ENCODE results near the gene OPRD1.
"Not testable (repeated sequence)": the region's sequence is repeated elsewhere in the genome, so short reads cannot be mapped to it uniquely, and the experiment has no call there.

OPRD1 gene

GRCh38 chr1:28781305-28781704, 30.7 kb upstream of the OPRD1 start:
- H3K4me3 ChIP-seq (ENCODE audit: low read depth in 1 of 2, low read length in 2 of 2) = no peak overlapping the region
- H3K9me3 ChIP-seq (ENCODE audit: control insufficient read depth in 1 of 2, low read length in 2 of 2) = no peaks in the 10 kb centered on the region
- no peak overlapping the region for H3K9ac ChIP-seq (ENCODE audit: low read depth in 1 of 2, low read length in 2 of 2)
- H3K4me1 ChIP-seq (ENCODE audit: control insufficient read depth in 1 of 2, insufficient read depth in 2 of 2, low read length in 2 of 2) = no peaks in the 10 kb centered on the region
- no peaks in the 10 kb centered on the region for H3K36me3 ChIP-seq (ENCODE audit: control insufficient read depth in 1 of 2, insufficient read depth in 2 of 2, low read length in 2 of 2)
- H3K27ac ChIP-seq (ENCODE audit: low read depth, low read length) = no peak overlapping the region
- H3K27me3 ChIP-seq (ENCODE audit: control insufficient read depth in 1 of 2, insufficient read depth in 2 of 2, low read length in 2 of 2) = no peaks in the 10 kb centered on the region

- H3K9ac ChIP-seq (ENCODE audit: low read depth in 1 of 2, low read length in 2 of 2) = no peak overlapping the region
Observed at GRCh38 chr1:28782011-28782410, 30.0 kb upstream of the OPRD1 start.

DNA sequence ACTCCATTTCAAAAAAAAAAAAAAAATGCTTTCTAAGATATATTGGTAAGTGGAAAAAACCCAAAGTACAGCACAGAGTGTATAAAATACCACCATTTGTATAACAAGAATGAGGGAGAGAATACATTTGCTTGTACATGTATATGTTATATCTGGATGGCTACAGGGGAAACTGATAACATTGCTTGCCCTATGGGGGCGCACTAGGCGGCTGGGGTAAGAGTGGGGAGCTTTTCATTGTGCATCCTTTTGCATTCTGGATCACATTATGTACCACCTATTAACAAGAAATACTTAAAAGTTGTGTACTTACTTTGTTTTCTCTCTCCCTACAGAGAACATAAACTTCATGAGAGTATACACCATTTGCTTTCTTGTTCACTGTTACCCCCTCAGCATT, 28.6 kb upstream of the OPRD1 start:
- no peaks in the 10 kb centered on the region for H3K36me3 ChIP-seq (ENCODE audit: control insufficient read depth in 1 of 2, insufficient read depth in 2 of 2, low read length in 2 of 2)
- H3K27ac ChIP-seq (ENCODE audit: low read depth, low read length) = no peak overlapping the region
- no peak overlapping the region for H3K4me3 ChIP-seq (ENCODE audit: low read depth in 1 of 2, low read length in 2 of 2)
- no peaks in the 10 kb centered on the region for H3K9me3 ChIP-seq (ENCODE audit: control insufficient read depth in 1 of 2, low read length in 2 of 2)
- no peaks in the 10 kb centered on the region for H3K4me1 ChIP-seq (ENCODE audit: control insufficient read depth in 1 of 2, insufficient read depth in 2 of 2, low read length in 2 of 2)
- H3K27me3 ChIP-seq (ENCODE audit: control insufficient read depth in 1 of 2, insufficient read depth in 2 of 2, low read length in 2 of 2) = no peaks in the 10 kb centered on the region
- no peak overlapping the region for H3K9ac ChIP-seq (ENCODE audit: low read depth in 1 of 2, low read length in 2 of 2)

More at GRCh38 chr1:28782011-28782410, 30.0 kb upstream of the OPRD1 start:
- Histone ChIP-seq H3K27ac (ENCODE audit: low read depth, low read length) (no peak overlapping the region), H3K4me3 (ENCODE audit: low read depth in 1 of 2, low read length in 2 of 2) (no peak overlapping the region), H3K36me3 (ENCODE audit: control insufficient read depth in 1 of 2, insufficient read depth in 2 of 2, low read length in 2 of 2) (no peaks in the 10 kb centered on the region), H3K9me3 (ENCODE audit: control insufficient read depth in 1 of 2, low read length in 2 of 2) (no peaks in the 10 kb centered on the region), H3K4me1 (ENCODE audit: control insufficient read depth in 1 of 2, insufficient read depth in 2 of 2, low read length in 2 of 2) (no peaks in the 10 kb centered on the region), H3K27me3 (ENCODE audit: control insufficient read depth in 1 of 2, insufficient read depth in 2 of 2, low read length in 2 of 2) (no peaks in the 10 kb centered on the region)

DNA sequence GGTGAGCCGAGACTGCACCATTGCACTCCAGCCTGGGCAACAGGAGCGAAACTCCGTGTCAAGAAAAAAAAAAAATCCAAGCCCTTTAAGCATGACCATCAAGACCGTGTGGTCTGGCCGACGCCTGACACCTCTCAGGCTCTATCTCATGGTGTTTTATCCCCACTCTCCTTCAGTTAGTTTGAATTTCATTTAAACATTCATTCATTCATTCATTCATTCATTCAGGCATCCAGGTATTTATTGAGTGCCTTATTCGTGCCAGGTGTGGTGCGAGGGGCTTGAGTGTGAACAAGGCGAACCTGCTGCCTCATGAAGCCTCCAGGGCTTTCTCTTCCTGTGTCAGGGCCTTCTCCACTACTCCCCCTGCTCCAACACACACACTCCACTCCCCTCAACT, 22.6 kb upstream of the OPRD1 start:
- Histone ChIP-seq H3K36me3 (ENCODE audit: control insufficient read depth in 1 of 2, insufficient read depth in 2 of 2, low read length in 2 of 2) (no peaks in the 10 kb centered on the region), H3K9me3 (ENCODE audit: control insufficient read depth in 1 of 2, low read length in 2 of 2) (no peaks in the 10 kb centered on the region), H3K27me3 (ENCODE audit: control insufficient read depth in 1 of 2, insufficient read depth in 2 of 2, low read length in 2 of 2) (peaks cover 0 to 4% of the 10 kb centered on the region in 2 donors), H3K4me1 (ENCODE audit: control insufficient read depth in 1 of 2, insufficient read depth in 2 of 2, low read length in 2 of 2) (no peaks in the 10 kb centered on the region), H3K27ac (ENCODE audit: low read depth, low read length) (no peak overlapping the region), H3K9ac (ENCODE audit: low read depth in 1 of 2, low read length in 2 of 2) (no peak overlapping the region), H3K4me3 (ENCODE audit: low read depth in 1 of 2, low read length in 2 of 2) (no peak overlapping the region)

- no peak overlapping the region for H3K9ac ChIP-seq (ENCODE audit: low read depth in 1 of 2, low read length in 2 of 2)
- H3K9me3 ChIP-seq (ENCODE audit: control insufficient read depth in 1 of 2, low read length in 2 of 2) = no peaks in the 10 kb centered on the region
- peaks cover 0 to 4% of the 10 kb centered on the region in 2 donors for H3K27me3 ChIP-seq (ENCODE audit: control insufficient read depth in 1 of 2, insufficient read depth in 2 of 2, low read length in 2 of 2)
- no peaks in the 10 kb centered on the region for H3K4me1 ChIP-seq (ENCODE audit: control insufficient read depth in 1 of 2, insufficient read depth in 2 of 2, low read length in 2 of 2)
- H3K27ac ChIP-seq (ENCODE audit: low read depth, low read length) = no peak overlapping the region
- no peak overlapping the region for H3K4me3 ChIP-seq (ENCODE audit: low read depth in 1 of 2, low read length in 2 of 2)
- H3K36me3 ChIP-seq (ENCODE audit: control insufficient read depth in 1 of 2, insufficient read depth in 2 of 2, low read length in 2 of 2) = no peaks in the 10 kb centered on the region
Observed at GRCh38 chr1:28789816-28790215, 22.2 kb upstream of the OPRD1 start.

DNA sequence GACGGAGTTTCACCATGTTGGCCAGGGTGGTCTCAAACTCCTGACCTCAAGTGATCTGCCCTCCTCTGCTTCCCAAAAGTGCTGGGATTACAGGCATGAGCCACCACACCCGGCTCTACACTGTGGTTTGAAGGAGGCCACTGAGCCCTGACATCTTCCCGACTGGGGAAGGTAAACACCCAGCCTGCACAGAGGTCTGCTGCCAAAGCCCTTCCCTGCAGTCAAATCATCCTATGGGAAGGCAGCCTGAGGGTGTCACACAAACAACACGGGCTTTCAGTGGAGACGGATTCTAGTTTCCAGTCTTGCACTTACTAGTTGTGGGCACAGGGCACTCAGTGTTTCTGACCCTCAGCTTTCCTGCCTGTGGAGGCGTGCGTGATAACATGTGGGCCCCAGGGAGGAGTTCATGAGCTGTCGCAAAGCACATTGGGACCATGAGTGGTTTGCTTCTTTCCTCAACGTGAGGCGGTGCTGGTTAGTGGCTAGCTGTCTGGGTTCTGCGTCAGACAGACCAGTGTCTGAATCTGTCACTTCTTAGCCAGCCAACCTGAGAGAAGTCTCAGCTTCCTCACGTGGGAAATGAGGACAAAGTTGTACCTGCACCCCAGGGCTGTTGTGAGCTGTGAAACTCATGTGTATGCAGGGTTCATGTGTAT, 21.5 kb upstream of the OPRD1 start:
- Histone ChIP-seq H3K9me3 (ENCODE audit: control insufficient read depth in 1 of 2, low read length in 2 of 2) (no peaks in the 10 kb centered on the region), H3K4me3 (ENCODE audit: low read depth in 1 of 2, low read length in 2 of 2) (no peak overlapping the region), H3K4me1 (ENCODE audit: control insufficient read depth in 1 of 2, insufficient read depth in 2 of 2, low read length in 2 of 2) (no peaks in the 10 kb centered on the region), H3K9ac (ENCODE audit: low read depth in 1 of 2, low read length in 2 of 2) (no peak overlapping the region), H3K27me3 (ENCODE audit: control insufficient read depth in 1 of 2, insufficient read depth in 2 of 2, low read length in 2 of 2) (peaks cover 0 to 4% of the 10 kb centered on the region in 2 donors), H3K27ac (ENCODE audit: low read depth, low read length) (no peak overlapping the region), H3K36me3 (ENCODE audit: control insufficient read depth in 1 of 2, insufficient read depth in 2 of 2, low read length in 2 of 2) (no peaks in the 10 kb centered on the region)

DNA sequence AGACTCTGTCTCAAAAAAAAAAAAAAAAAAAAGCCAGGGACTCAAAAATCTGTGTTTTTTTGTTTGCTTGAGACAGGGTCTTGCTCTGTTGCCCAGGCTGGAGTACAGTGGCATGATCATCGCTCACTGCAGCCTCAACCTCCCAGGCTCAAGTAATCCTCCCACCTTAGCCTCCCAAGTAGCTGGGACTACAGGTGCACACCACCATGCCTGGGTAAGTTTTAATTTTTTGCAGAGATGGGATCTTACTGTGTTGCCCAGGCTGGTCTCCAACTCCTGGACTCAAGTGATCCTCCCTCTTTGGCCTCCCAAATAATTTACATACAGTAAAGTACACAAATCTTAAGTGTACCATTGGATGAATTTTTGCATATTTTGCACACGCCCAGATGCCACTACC, 20.0 kb upstream of the OPRD1 start:
- H3K4me3 ChIP-seq (ENCODE audit: low read depth in 1 of 2, low read length in 2 of 2); H3K27me3 ChIP-seq (ENCODE audit: control insufficient read depth in 1 of 2, insufficient read depth in 2 of 2, low read length in 2 of 2); H3K27ac ChIP-seq (ENCODE audit: low read depth, low read length); H3K9me3 ChIP-seq (ENCODE audit: control insufficient read depth in 1 of 2, low read length in 2 of 2); H3K9ac ChIP-seq (ENCODE audit: low read depth in 1 of 2, low read length in 2 of 2); H3K4me1 ChIP-seq (ENCODE audit: control insufficient read depth in 1 of 2, insufficient read depth in 2 of 2, low read length in 2 of 2); H3K36me3 ChIP-seq (ENCODE audit: control insufficient read depth in 1 of 2, insufficient read depth in 2 of 2, low read length in 2 of 2): not testable (repeated sequence)

DNA sequence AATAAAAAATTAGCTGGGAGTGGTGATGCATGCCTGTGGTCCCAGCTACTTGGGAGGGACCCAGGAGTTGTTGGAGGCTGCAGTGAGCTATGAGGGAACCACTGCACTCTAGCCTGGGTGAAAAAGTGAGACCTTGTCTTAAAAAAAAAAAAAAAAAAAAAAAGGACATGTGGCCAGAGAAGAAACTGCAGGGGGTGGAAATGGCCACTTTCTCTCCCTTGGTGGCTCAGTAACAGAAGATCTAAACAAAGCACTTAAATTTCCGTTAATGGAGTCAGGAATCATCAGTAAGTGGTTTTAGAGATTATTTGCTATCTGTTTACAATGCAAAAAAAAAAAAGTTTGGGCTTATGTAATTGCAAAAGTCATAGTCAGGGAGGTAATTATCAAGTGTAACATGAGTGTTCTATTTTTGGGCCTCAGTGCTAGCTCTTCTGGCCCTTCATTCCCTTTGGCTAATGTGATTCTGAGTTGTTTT, 19.3 kb upstream of the OPRD1 start:
- H3K4me1 ChIP-seq (ENCODE audit: control insufficient read depth in 1 of 2, insufficient read depth in 2 of 2, low read length in 2 of 2) = no peaks in the 10 kb centered on the region
- no peaks in the 10 kb centered on the region for H3K9me3 ChIP-seq (ENCODE audit: control insufficient read depth in 1 of 2, low read length in 2 of 2)
- no peaks in the 10 kb centered on the region for H3K36me3 ChIP-seq (ENCODE audit: control insufficient read depth in 1 of 2, insufficient read depth in 2 of 2, low read length in 2 of 2)
- no peak overlapping the region for H3K27ac ChIP-seq (ENCODE audit: low read depth, low read length)
- H3K27me3 ChIP-seq (ENCODE audit: control insufficient read depth in 1 of 2, insufficient read depth in 2 of 2, low read length in 2 of 2) = peaks cover 0 to 4% of the 10 kb centered on the region in 2 donors
- no peak overlapping the region for H3K4me3 ChIP-seq (ENCODE audit: low read depth in 1 of 2, low read length in 2 of 2)
- H3K9ac ChIP-seq (ENCODE audit: low read depth in 1 of 2, low read length in 2 of 2) = no peak overlapping the region

DNA sequence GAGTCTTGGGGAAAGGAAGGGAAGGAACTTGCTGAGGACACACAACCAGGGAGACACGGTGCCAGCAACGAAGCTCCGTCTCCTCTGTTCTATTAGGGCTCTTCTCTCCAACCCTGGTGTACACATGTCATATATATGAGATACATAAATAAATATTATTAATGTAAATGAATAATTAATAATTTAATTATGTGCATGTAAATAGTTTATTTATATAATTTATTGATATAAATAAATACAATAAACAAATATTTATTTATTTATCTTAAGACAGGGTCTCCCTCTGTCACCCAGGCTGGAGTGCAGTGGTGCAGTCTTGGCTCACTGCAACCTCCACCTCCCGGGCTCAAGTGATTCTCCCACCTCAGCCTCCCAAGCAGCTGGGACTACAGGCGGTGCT, 17.4 kb upstream of the OPRD1 start:
- H3K9me3 ChIP-seq (ENCODE audit: control insufficient read depth in 1 of 2, low read length in 2 of 2); H3K27me3 ChIP-seq (ENCODE audit: control insufficient read depth in 1 of 2, insufficient read depth in 2 of 2, low read length in 2 of 2); H3K36me3 ChIP-seq (ENCODE audit: control insufficient read depth in 1 of 2, insufficient read depth in 2 of 2, low read length in 2 of 2); H3K27ac ChIP-seq (ENCODE audit: low read depth, low read length); H3K4me3 ChIP-seq (ENCODE audit: low read depth in 1 of 2, low read length in 2 of 2); H3K4me1 ChIP-seq (ENCODE audit: control insufficient read depth in 1 of 2, insufficient read depth in 2 of 2, low read length in 2 of 2); H3K9ac ChIP-seq (ENCODE audit: low read depth in 1 of 2, low read length in 2 of 2): not testable (repeated sequence)

- Histone ChIP-seq H3K36me3 (ENCODE audit: control insufficient read depth in 1 of 2, insufficient read depth in 2 of 2, low read length in 2 of 2) (no peaks in the 10 kb centered on the region), H3K27me3 (ENCODE audit: control insufficient read depth in 1 of 2, insufficient read depth in 2 of 2, low read length in 2 of 2) (no peaks in the 10 kb centered on the region), H3K4me3 (ENCODE audit: low read depth in 1 of 2, low read length in 2 of 2) (no peak overlapping the region), H3K9ac (ENCODE audit: low read depth in 1 of 2, low read length in 2 of 2) (no peak overlapping the region), H3K27ac (ENCODE audit: low read depth, low read length) (no peak overlapping the region), H3K4me1 (ENCODE audit: control insufficient read depth in 1 of 2, insufficient read depth in 2 of 2, low read length in 2 of 2) (no peaks in the 10 kb centered on the region), H3K9me3 (ENCODE audit: control insufficient read depth in 1 of 2, low read length in 2 of 2) (no peaks in the 10 kb centered on the region)
Observed at GRCh38 chr1:28796352-28797211, 15.4 kb upstream of the OPRD1 start.

All from duodenal mucosa (tissue), 2 donors.